SK-N-MC (cell line): ENCODE results near the gene GPR17.

ENCODE experiments used
- EZH2 ChIP-seq: fragments of 200-600 bp; sonication (generic); IDR thresholded peaks from one replicate; pipeline ENCODE4 v1.6.1; 2017; ENCODE audit warnings: antibody characterized with exemption
- FOXP2 ChIP-seq: optimal IDR thresholded peaks from 2 replicates; pipeline ENCODE3; 2011; ENCODE audit warnings: mild to moderate bottlenecking, moderate library complexity; ENCODE audit not compliant: insufficient read depth; ENCODE audit errors: extremely low read length, control extremely low read depth
- POLR2AphosphoS5 ChIP-seq: IDR thresholded peaks from 2 replicates; pipeline ENCODE4 v1.6.1; 2012; ENCODE audit warnings: mild to moderate bottlenecking, low read depth, low read length, borderline replicate concordance

DNA sequence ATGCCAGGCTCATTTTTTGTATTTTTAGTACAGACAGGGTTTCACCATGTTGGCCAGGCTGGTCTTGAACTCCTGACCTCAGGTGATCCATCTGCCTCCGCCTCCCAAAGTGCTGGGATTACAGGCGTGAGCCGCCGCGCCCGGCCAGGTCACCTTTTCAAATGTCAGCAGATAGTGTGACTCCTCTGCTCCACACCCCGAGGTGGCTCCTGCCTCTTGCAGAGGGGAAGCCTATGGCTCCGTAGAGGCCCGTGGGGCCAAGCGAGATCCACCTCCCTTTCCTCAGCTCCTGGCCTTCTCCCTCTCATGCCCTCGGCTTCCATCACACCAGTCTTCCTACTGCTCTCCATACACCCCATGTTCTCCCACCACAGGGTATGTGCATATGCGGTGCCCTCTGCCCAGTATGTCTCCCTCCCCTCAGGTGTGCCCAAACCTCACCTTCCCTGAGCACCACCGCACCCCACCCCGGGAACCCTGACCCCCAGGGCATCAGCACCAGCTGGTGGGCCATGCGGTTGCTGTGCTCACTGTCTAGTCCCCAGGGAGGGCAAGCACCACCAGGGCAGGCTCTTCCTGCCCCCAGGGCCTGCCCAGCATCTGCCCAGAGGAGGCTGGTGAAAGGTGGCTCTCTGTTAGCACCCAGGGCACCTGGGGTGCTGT, 10.7 kb downstream of the GPR17 start:
- no peak for TF ChIP-seq EZH2
- TF ChIP-seq POLR2AphosphoS5 = no peak
- TF ChIP-seq FOXP2 = no peak
